Liver (tissue), 9 donors: ENCODE data around the gene MSI2. TPM values are rescaled to one million over a fixed set of nuclear protein-coding genes. Genes with fewer than 3 reads are reported as not detected.
A peak's percentile ranks its signal among the peaks of the same experiment; 100 is the strongest.

Source experiments
- DNase-seq: peaks from one replicate; pipeline ENCODE4 v3.0.0-alpha.2; 2017; ENCODE audit warnings: low spot score
- H3K27ac ChIP-seq, 2 donors: one replicate each; pipeline ENCODE4 v1.7.0; 2013; ENCODE audit warnings: inconsistent platforms in 2 of 2, low read length in 2 of 2, control low read depth in 1 of 2, low read depth in 1 of 2, mild to moderate bottlenecking in 1 of 2
- H3K27me3 ChIP-seq, 4 donors: one replicate each; pipeline versions ENCODE4 v1.6.1 to v1.7.0; 2013; ENCODE audit warnings: low read length in 3 of 4, inconsistent platforms in 1 of 4, mild to moderate bottlenecking in 1 of 4, moderate library complexity in 1 of 4; ENCODE audit not compliant: control insufficient read depth in 4 of 4, insufficient read depth in 4 of 4
- H3K36me3 ChIP-seq, 4 donors: one replicate each; pipeline versions ENCODE4 v1.6.1 to v1.7.0; 2013; ENCODE audit warnings: low read length in 3 of 4, mild to moderate bottlenecking in 3 of 4, low read depth in 1 of 4, moderate library complexity in 1 of 4; ENCODE audit not compliant: control insufficient read depth in 4 of 4, insufficient read depth in 3 of 4
- H3K4me1 ChIP-seq, 4 donors: one replicate each; pipeline versions ENCODE4 v1.6.1 to v1.7.0; 2013; ENCODE audit warnings: low read length in 3 of 4, mild to moderate bottlenecking in 3 of 4, moderate library complexity in 1 of 4; ENCODE audit not compliant: control insufficient read depth in 4 of 4, insufficient read depth in 4 of 4
- H3K4me3 ChIP-seq, 3 donors: one replicate each; pipeline versions ENCODE4 v1.6.1 to v1.7.0; 2013; ENCODE audit warnings: low read length in 3 of 3, control low read depth in 1 of 3, low read depth in 1 of 3, mild to moderate bottlenecking in 1 of 3
- H3K9ac ChIP-seq, 2 donors: one replicate each; pipeline ENCODE4 v1.7.0; 2013; ENCODE audit warnings: low read length in 2 of 2, mild to moderate bottlenecking in 2 of 2, moderate library complexity in 2 of 2, control low read depth in 1 of 2, low read depth in 1 of 2
- H3K9me3 ChIP-seq, 4 donors: one replicate each; pipeline versions ENCODE4 v1.6.1 to v1.7.0; 2013; ENCODE audit warnings: low read length in 3 of 4; ENCODE audit not compliant: control insufficient read depth in 4 of 4
- EGR1 ChIP-seq, 2 donors: IDR thresholded peaks; 2 replicates each; pipeline ENCODE4 v1.6.1; 2016 to 2018; ENCODE audit warnings: antibody characterized with exemption in 2 of 2, low read depth in 2 of 2
- GABPA ChIP-seq, 2 donors: IDR thresholded peaks in 1 of 2; conservative IDR thresholded peaks in 1 of 2; 2 replicates each; pipeline ENCODE4 v1.6.1; 2016; ENCODE audit warnings: antibody characterized with exemption in 2 of 2, mild to moderate bottlenecking in 1 of 2, moderate library complexity in 1 of 2
- HNF4G ChIP-seq: IDR thresholded peaks from 2 replicates; pipeline ENCODE4 v1.6.1; 2016; ENCODE audit warnings: antibody characterized with exemption
- NR2F2 ChIP-seq: IDR thresholded peaks from 2 replicates; pipeline ENCODE4 v1.6.1; 2016; ENCODE audit warnings: antibody characterized with exemption
- RAD21 ChIP-seq, 2 donors: IDR thresholded peaks; 2 replicates each; pipeline ENCODE4 v1.6.1; 2016; ENCODE audit warnings: antibody characterized with exemption in 2 of 2, mild to moderate bottlenecking in 2 of 2
- RXRA ChIP-seq, 2 donors: IDR thresholded peaks; 2 replicates each; pipeline ENCODE4 v1.6.1; 2017 to 2018; ENCODE audit warnings: antibody characterized with exemption in 2 of 2, mild to moderate bottlenecking in 1 of 2
- WGBS: extraction: QIAGEN DNeasy Blood & Tissue Kit; methylation state at CpG from one replicate; pipeline ENCODE4 v1.1.7; 2013; 5-methylcytosine and 5-hydroxymethylcytosine counted together
- polyA plus RNA-seq, 2 donors: library from polyadenylated mRNA; stranded (reverse) in 1 of 2; unstranded in 1 of 2; fragments of 200-250 nt in 1 of 2; fragments of >200 nt in 1 of 2; fragmentation: Nextera tagmentation in 1 of 2; extraction: Ambion mirVana in 1 of 2; gene quantifications; one replicate each; pipeline versions ENCODE4 v1.2.1 to v1.2.3, GENCODE V29; 2013 to 2015
- total RNA-seq, 2 donors: library from RNA; depleted of rRNA; stranded (reverse); fragments of >200 nt; gene quantifications; one replicate each; pipeline ENCODE4 v1.2.3, GENCODE V29; 2014
- TF ChIP-seq, protein P1 (sequence below): IDR thresholded peaks from 2 replicates; pipeline ENCODE4 v1.6.1; 2016; ENCODE audit warnings: antibody characterized with exemption
- TF ChIP-seq, protein P2 (sequence below): IDR thresholded peaks from 2 replicates; pipeline ENCODE4 v1.6.1; 2016; ENCODE audit warnings: antibody characterized with exemption, mild to moderate bottlenecking
- TF ChIP-seq, protein P3 (sequence below): fragments of 150-350 bp; IDR thresholded peaks from 2 replicates; pipeline ENCODE4 v1.5.1; 2017; ENCODE audit warnings: improper control_type of control experiment, low read depth, low read length; ENCODE audit not compliant: missing input control
- TF ChIP-seq, protein P4 (sequence below): IDR thresholded peaks from 2 replicates; pipeline ENCODE4 v1.6.1; 2016; ENCODE audit warnings: antibody characterized with exemption
- donor health status: healthy.
- donor health status: healthy.
- donor health status: healthy.
- donor health status: healthy.
- donor health status: healthy.

MSI2 gene
- total and polyA plus RNA-seq, 4 donors, result 5.7 to 15.6 (median 9.2) TPM

DNA sequence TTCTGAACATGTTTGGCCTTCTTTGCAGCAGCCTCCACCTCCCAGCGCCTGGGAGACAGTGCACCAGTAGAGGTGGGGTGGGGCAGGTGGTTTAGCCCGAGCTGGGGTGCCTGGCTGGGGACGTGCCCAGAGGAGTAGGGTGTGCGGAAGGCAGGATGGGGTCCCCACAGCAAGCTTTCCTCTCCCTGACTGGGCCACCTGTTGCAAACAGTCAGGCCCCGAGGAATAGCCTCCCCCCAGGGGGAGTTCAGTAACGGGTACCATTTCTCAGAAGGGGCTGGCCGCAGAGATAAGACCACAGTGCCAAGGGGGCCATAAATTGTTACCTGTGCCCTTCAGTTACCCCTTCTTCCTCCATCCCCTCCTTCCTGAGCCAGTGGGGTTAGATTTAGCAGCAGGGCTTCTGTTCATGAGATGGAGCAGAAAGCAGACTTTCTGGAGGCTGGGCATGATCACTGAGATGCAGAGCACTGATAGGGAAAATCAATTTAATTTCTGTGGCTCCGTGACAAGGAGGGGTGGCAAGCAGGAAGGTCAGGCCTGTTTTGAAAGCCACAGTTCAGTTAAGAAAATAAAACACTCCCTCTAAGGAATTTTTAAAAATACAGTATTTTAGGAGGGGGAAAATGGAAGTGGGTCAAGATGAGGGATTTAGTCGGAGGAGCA is 181.9 kb downstream of the MSI2 start (continued):
- no peak for TF ChIP-seq HNF4G

DNA sequence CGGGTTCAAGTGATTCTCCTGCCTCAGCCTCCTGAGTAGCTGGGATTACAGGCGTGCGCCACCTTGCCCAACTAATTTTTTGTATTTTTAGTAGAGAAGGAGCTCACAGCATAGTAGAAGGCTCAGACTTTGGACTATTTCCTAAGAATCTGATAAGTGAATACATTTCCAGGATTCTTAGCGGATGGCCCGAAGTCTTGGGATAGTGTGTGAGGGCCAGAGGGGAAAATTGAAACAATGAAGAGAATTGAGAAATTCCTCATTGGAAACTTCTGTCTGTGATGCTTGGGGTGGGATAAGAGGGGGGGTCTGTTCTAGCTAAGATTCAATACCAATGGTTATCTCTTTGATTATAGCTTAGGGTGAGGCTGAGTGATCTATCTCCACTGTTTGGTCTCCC is 183.3 kb downstream of the MSI2 start:
- H3K27ac ChIP-seq, result no peak overlapping the region
- no peaks in the 10 kb centered on the region for H3K27me3 ChIP-seq
- no peak overlapping the region for H3K9ac ChIP-seq
- no peak overlapping the region for H3K4me3 ChIP-seq
- 95% methylated on average over 5 of the region's 5 CpGs for WGBS
- H3K36me3 ChIP-seq, result no peaks in the 10 kb centered on the region
- TF ChIP-seq EGR1 (IDR thresholded peaks at IDR 0.05; ENCODE audit: low read depth in 2 of 2), result no peak
- TF ChIP-seq RXRA (IDR thresholded peaks at IDR 0.05), result no peak
- TF ChIP-seq, protein P1, sequence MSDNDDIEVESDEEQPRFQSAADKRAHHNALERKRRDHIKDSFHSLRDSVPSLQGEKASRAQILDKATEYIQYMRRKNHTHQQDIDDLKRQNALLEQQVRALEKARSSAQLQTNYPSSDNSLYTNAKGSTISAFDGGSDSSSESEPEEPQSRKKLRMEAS, result no peak
- TF ChIP-seq GABPA (IDR thresholded peaks at IDR 0.05 in 1 of 2, conservative IDR thresholded peaks at IDR 0.05 in 1 of 2), result no peak
- TF ChIP-seq, protein P2, sequence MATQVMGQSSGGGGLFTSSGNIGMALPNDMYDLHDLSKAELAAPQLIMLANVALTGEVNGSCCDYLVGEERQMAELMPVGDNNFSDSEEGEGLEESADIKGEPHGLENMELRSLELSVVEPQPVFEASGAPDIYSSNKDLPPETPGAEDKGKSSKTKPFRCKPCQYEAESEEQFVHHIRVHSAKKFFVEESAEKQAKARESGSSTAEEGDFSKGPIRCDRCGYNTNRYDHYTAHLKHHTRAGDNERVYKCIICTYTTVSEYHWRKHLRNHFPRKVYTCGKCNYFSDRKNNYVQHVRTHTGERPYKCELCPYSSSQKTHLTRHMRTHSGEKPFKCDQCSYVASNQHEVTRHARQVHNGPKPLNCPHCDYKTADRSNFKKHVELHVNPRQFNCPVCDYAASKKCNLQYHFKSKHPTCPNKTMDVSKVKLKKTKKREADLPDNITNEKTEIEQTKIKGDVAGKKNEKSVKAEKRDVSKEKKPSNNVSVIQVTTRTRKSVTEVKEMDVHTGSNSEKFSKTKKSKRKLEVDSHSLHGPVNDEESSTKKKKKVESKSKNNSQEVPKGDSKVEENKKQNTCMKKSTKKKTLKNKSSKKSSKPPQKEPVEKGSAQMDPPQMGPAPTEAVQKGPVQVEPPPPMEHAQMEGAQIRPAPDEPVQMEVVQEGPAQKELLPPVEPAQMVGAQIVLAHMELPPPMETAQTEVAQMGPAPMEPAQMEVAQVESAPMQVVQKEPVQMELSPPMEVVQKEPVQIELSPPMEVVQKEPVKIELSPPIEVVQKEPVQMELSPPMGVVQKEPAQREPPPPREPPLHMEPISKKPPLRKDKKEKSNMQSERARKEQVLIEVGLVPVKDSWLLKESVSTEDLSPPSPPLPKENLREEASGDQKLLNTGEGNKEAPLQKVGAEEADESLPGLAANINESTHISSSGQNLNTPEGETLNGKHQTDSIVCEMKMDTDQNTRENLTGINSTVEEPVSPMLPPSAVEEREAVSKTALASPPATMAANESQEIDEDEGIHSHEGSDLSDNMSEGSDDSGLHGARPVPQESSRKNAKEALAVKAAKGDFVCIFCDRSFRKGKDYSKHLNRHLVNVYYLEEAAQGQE, result no peak
- no peak for TF ChIP-seq NR2F2
- DNase-seq, result no peak
- no peaks in the 10 kb centered on the region for H3K9me3 ChIP-seq
- H3K4me1 ChIP-seq, result no peaks in the 10 kb centered on the region

DNA sequence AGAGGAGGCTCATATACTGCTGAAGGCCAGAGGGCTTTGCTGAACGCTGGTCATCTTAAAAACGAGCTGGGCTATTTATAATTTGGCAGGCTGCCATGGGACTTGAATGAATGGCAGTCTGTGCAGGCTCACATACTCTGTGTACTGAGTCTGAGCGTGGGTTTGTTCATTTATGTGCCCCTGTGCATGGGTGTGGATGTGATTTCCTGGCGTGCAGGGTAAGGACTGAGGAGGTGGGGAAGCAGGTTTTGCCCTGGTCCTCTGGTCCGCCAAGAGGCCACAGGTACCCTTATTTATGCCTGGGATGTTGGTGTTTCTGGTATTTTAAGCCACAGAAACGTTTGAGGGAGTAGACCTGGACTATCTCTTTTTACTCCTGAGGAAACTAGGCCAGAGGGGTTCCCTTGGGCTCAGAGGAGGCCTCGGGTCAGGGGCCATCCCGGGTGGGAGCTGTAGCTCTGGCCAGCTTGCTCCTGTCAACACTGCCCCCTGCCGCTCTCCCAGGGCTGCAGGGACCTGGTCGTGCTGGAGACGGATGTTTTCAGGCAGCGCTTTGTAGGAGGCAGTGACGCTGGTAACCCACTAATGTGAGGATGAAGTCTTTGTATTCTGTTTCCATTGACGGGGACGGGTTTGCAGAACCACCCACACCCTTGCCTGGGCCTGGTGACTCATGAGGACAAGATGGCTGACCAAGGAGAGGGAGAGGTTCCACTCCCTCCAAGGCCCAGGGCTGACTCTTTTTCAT is 184.4 kb downstream of the MSI2 start:
- 65% methylated on average over 15 of the region's 15 CpGs for WGBS
- Histone ChIP-seq H3K4me1 (no peaks in the 10 kb centered on the region), H3K4me3 (no peak overlapping the region), H3K9ac (no peak overlapping the region), H3K36me3 (no peaks in the 10 kb centered on the region), H3K27me3 (no peaks in the 10 kb centered on the region), H3K9me3 (no peaks in the 10 kb centered on the region), H3K27ac (peak overlapping the region; percentile 33 to 34)
- DNase-seq, result peak; percentile 60
- TF ChIP-seq HNF4G (no peak), RAD21 (IDR thresholded peaks at IDR 0.05) (peak; percentile 17 to 30), NR2F2 (peak; percentile 43), GABPA (IDR thresholded peaks at IDR 0.05 in 1 of 2, conservative IDR thresholded peaks at IDR 0.05 in 1 of 2) (no peak), EGR1 (IDR thresholded peaks at IDR 0.05; ENCODE audit: low read depth in 2 of 2) (no peak)
- TF ChIP-seq, protein P3, sequence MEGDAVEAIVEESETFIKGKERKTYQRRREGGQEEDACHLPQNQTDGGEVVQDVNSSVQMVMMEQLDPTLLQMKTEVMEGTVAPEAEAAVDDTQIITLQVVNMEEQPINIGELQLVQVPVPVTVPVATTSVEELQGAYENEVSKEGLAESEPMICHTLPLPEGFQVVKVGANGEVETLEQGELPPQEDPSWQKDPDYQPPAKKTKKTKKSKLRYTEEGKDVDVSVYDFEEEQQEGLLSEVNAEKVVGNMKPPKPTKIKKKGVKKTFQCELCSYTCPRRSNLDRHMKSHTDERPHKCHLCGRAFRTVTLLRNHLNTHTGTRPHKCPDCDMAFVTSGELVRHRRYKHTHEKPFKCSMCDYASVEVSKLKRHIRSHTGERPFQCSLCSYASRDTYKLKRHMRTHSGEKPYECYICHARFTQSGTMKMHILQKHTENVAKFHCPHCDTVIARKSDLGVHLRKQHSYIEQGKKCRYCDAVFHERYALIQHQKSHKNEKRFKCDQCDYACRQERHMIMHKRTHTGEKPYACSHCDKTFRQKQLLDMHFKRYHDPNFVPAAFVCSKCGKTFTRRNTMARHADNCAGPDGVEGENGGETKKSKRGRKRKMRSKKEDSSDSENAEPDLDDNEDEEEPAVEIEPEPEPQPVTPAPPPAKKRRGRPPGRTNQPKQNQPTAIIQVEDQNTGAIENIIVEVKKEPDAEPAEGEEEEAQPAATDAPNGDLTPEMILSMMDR, result peak; percentile 11
- TF ChIP-seq, protein P4, sequence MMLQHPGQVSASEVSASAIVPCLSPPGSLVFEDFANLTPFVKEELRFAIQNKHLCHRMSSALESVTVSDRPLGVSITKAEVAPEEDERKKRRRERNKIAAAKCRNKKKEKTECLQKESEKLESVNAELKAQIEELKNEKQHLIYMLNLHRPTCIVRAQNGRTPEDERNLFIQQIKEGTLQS, result no peak
- TF ChIP-seq, protein P1, result no peak
